SK-N-MC (cell line): Measurements from ENCODE around the gene FKRP.

Experiments
- EZH2 ChIP-seq: fragments of 200-600 bp; sonication (generic); IDR thresholded peaks from one replicate; pipeline ENCODE4 v1.6.1; 2017; ENCODE audit warnings: antibody characterized with exemption
- POLR2AphosphoS5 ChIP-seq: IDR thresholded peaks from 2 replicates; pipeline ENCODE4 v1.6.1; 2012; ENCODE audit warnings: mild to moderate bottlenecking, low read depth, low read length, borderline replicate concordance

GRCh38 chr19:46741447-46741846 is 4.4 kb upstream of the FKRP start:
- TF ChIP-seq EZH2: no peak
- no peak for TF ChIP-seq POLR2AphosphoS5
